NCI-H2107 treated with DMSO at 0.1 percent for 48 hours (cell line): ENCODE results near the gene NECTIN1.

ENCODE experiments used
- DNase-seq: peaks from one replicate; lab custom pipeline; 2025; ENCODE audit not compliant: unreplicated experiment; lab: John Stamatoyannopoulos, UW

The NECTIN1 gene

GRCh38 chr11:119714189-119714588, 14.8 kb downstream of the NECTIN1 start:
- no peak for DNase-seq

- DNase-seq, result no peak
Measured at GRCh38 chr11:119713359-119714040, 15.5 kb downstream of the NECTIN1 start.

GRCh38 chr11:119712459-119713358, 16.3 kb downstream of the NECTIN1 start:
- DNase-seq, result no peak

- DNase-seq, result no peak
Measured at GRCh38 chr11:119712006-119712405, 17.0 kb downstream of the NECTIN1 start.

- no peak for DNase-seq
Measured at GRCh38 chr11:119711476-119711875, 17.5 kb downstream of the NECTIN1 start.

GRCh38 chr11:119710417-119710816, 18.6 kb downstream of the NECTIN1 start:
- DNase-seq, result no peak

- peak; percentile 88 for DNase-seq
Measured at GRCh38 chr11:119709638-119710346, 19.2 kb downstream of the NECTIN1 start.

GRCh38 chr11:119709171-119709570, 19.8 kb downstream of the NECTIN1 start:
- DNase-seq, result no peak

GRCh38 chr11:119708384-119708783, 20.6 kb downstream of the NECTIN1 start:
- no peak for DNase-seq

GRCh38 chr11:119706887-119707286, 22.1 kb downstream of the NECTIN1 start:
- no peak for DNase-seq

- DNase-seq, result peak; percentile 49
Measured at GRCh38 chr11:119706029-119706428, 23.0 kb downstream of the NECTIN1 start.

GRCh38 chr11:119705362-119705761, 23.6 kb downstream of the NECTIN1 start:
- no peak for DNase-seq

- no peak for DNase-seq
Measured at GRCh38 chr11:119704849-119705248, 24.2 kb downstream of the NECTIN1 start.

- DNase-seq, result no peak
Measured at GRCh38 chr11:119701591-119702549, 27.1 kb downstream of the NECTIN1 start.

GRCh38 chr11:119700536-119701346, 28.3 kb downstream of the NECTIN1 start:
- no peak for DNase-seq

- no peak for DNase-seq
Measured at GRCh38 chr11:119700030-119700429, 29.0 kb downstream of the NECTIN1 start.

GRCh38 chr11:119699227-119699626, 29.8 kb downstream of the NECTIN1 start:
- DNase-seq, result no peak

GRCh38 chr11:119697882-119698281, 31.1 kb downstream of the NECTIN1 start:
- no peak for DNase-seq

- DNase-seq, result no peak
Measured at GRCh38 chr11:119697445-119697844, 31.6 kb downstream of the NECTIN1 start.
